Panc1 (cell line): ENCODE data around the gene ZNF566. TPM values are rescaled to one million over a fixed set of nuclear protein-coding genes. Genes with fewer than 3 reads are reported as not detected.

Experiments used
- ATAC-seq: fragments of 200-7000 bp; cut with Tn5 transposase; 2 replicates; pipeline ENCODE4 v1.9.1; 2020; ENCODE audit warnings: mild to moderate bottlenecking, moderate library complexity
- BruUV-seq: library from RNA; stranded (reverse); fragments of 400-500 nt; replicated peaks from 2 replicates; lab custom pipeline; 2021; lab: Mats Ljungman, UMichigan
- CTCF ChIA-PET: fragments of 300-600 bp; sonication (Branson Sonifier 250); formaldehyde crosslinking; loops from one replicate; lab custom pipeline; 2022; ENCODE audit warnings: antibody characterized with exemption; lab: Charles Lee
- POLR2A ChIA-PET: fragments of 300-600 bp; sonication (Branson Sonifier 250); formaldehyde crosslinking; loops from one replicate; lab custom pipeline; 2022; ENCODE audit warnings: antibody characterized with exemption; lab: Charles Lee
- DNase-seq: peaks from one replicate; pipeline ENCODE4 v3.0.0-alpha.2; 2010; ENCODE audit warnings: low read depth, low spot score
- H3K27ac ChIP-seq: 2 replicates; pipeline ENCODE4 v1.5.1; 2011; ENCODE audit warnings: mild to moderate bottlenecking, low read length, inconsistent platforms
- H3K27me3 ChIP-seq: fragments of 200-500 bp; sonication (Bioruptor generic); 2 replicates; pipeline ENCODE4 v1.6.0; 2014; ENCODE audit warnings: low read length, inconsistent platforms; ENCODE audit not compliant: control insufficient read depth, insufficient read depth
- H3K36me3 ChIP-seq: fragments of 200-500 bp; sonication (Bioruptor generic); 2 replicates; pipeline ENCODE4 v1.5.1; 2014; ENCODE audit warnings: inconsistent platforms, mild to moderate bottlenecking, low read length, moderate library complexity; ENCODE audit not compliant: control insufficient read depth, insufficient read depth
- H3K4me1 ChIP-seq: 2 replicates; pipeline ENCODE4 v1.5.1; 2011; ENCODE audit warnings: inconsistent platforms, mild to moderate bottlenecking, low read length, moderate library complexity; ENCODE audit not compliant: control insufficient read depth, insufficient read depth
- H3K4me3 ChIP-seq, 2 experiments: 2 replicates each; pipeline ENCODE4 v1.5.1; 2011 to 2012; ENCODE audit warnings: low read depth in 2 of 2, low read length in 2 of 2, mild to moderate bottlenecking in 2 of 2, inconsistent platforms in 1 of 2, moderate library complexity in 1 of 2
- H3K9me3 ChIP-seq: fragments of 200-500 bp; sonication (Bioruptor generic); 2 replicates; pipeline ENCODE4 v1.5.1; 2014; ENCODE audit warnings: low read depth, mild to moderate bottlenecking, inconsistent platforms, low read length, moderate library complexity; ENCODE audit not compliant: control insufficient read depth, insufficient read depth
- CTCF ChIP-seq: fragments of 450-650 bp; IDR thresholded peaks from 2 replicates; pipeline ENCODE4 v1.5.1; 2017; ENCODE audit warnings: mild to moderate bottlenecking
- POLR2AphosphoS5 ChIP-seq: IDR thresholded peaks from 2 replicates; pipeline ENCODE4 v1.6.1; 2012; ENCODE audit warnings: mild to moderate bottlenecking, low read depth, low read length, moderate library complexity
- REST ChIP-seq, 2 experiments: IDR thresholded peaks; 2 replicates each; pipeline ENCODE4 v1.6.1; 2011 to 2012; ENCODE audit warnings: low read depth in 2 of 2, control low read depth in 1 of 2, low read length in 1 of 2, mild to moderate bottlenecking in 1 of 2, moderate library complexity in 1 of 2; ENCODE audit not compliant: insufficient read depth in 1 of 2
- SIN3A ChIP-seq: IDR thresholded peaks from 2 replicates; pipeline ENCODE4 v1.6.1; 2012; ENCODE audit warnings: low read depth, mild to moderate bottlenecking, low read length, moderate library complexity, borderline replicate concordance; ENCODE audit not compliant: insufficient read depth
- TCF7L2 ChIP-seq: IDR thresholded peaks from 2 replicates; pipeline ENCODE4 v1.6.1; 2011; ENCODE audit warnings: mild to moderate bottlenecking, low read depth, low read length, inconsistent platforms
- in situ Hi-C: cut with HindIII; loops from 2 replicates; pipeline ENCODE4 v1.10.0; 2016; ENCODE audit warnings: low sequenced_read_pairs, low pct_unique_long_range_greater_than_20kb
- intact Hi-C: fragments of 100-400 bp; cut with micrococcal nuclease; formaldehyde crosslinking; loops from one replicate; pipeline ENCODE4 v1.10.0; 2022; ENCODE audit not compliant: unreplicated experiment
- total RNA-seq: library from RNA; stranded (reverse); gene quantifications from one replicate; pipeline ENCODE4 v1.2.1, GENCODE V29; 2021; ENCODE audit not compliant: unreplicated experiment

Gene ZNF566
- total RNA-seq, 1 experiment from 2014 or later = 19.5 TPM

GRCh38 chr19:36449059-36449670 is 40.2 kb downstream of the ZNF566 start:
- peaks cover 9% of the 10 kb centered on the region for H3K36me3 ChIP-seq
- peaks cover 45% of the 10 kb centered on the region for H3K9me3 ChIP-seq
- H3K27ac ChIP-seq = no peak overlapping the region
- intact Hi-C loops = no loop called here
- BruUV-seq = TSS peak; percentile 27
- no peak; the same call in 1 of the 2 replicates for ATAC-seq
- no peak for DNase-seq
- H3K4me3 ChIP-seq = no peak overlapping the region
- ChIA-PET POLR2A (no interaction called here), CTCF (no interaction called here)
- no peaks in the 10 kb centered on the region for H3K4me1 ChIP-seq
- no peak for TF ChIP-seq POLR2AphosphoS5
- no peak for TF ChIP-seq REST (IDR thresholded peaks at IDR 0.05; ENCODE audit: insufficient read depth in 1 of 2, low read depth in 2 of 2, low read length in 1 of 2)
- no peak for TF ChIP-seq SIN3A
- TF ChIP-seq TCF7L2 = no peak
- no peak for TF ChIP-seq CTCF
- no peaks in the 10 kb centered on the region for H3K27me3 ChIP-seq
- in situ Hi-C loops = no loop called here

GRCh38 chr19:36441339-36441738 is 48.0 kb downstream of the ZNF566 start:
- DNase-seq (no peak), ATAC-seq (no peak)
- Histone ChIP-seq H3K9me3 (no peaks in the 10 kb centered on the region; the same call in 1 of the 2 replicates), H3K4me1 (no peaks in the 10 kb centered on the region), H3K4me3 (no peak overlapping the region), H3K27ac (no peak overlapping the region), H3K36me3 (no peaks in the 10 kb centered on the region), H3K27me3 (no peaks in the 10 kb centered on the region)
- in situ Hi-C loops (no loop called here), intact Hi-C loops (no loop called here)
- TF ChIP-seq SIN3A (no peak), CTCF (no peak), POLR2AphosphoS5 (no peak), REST (IDR thresholded peaks at IDR 0.05; ENCODE audit: insufficient read depth in 1 of 2, low read depth in 2 of 2, low read length in 1 of 2) (no peak), TCF7L2 (no peak)
- no TSS peak for BruUV-seq
- CTCF ChIA-PET = no interaction called here
- POLR2A ChIA-PET = no interaction called here
